ENCODE measurements around the gene REPIN1. TPM values are rescaled to one million over a fixed set of nuclear protein-coding genes. Genes with fewer than 3 reads are reported as not detected.
A peak's percentile ranks its signal among the peaks of the same experiment; 100 is the strongest.

REPIN1 gene
- total RNA-seq, 1 donor from 2014 or later = 49.4 TPM

- Histone ChIP-seq H3K27ac (no peak overlapping the region), H3K36me3 (peaks cover 0 to under 1% of the 10 kb centered on the region in 2 donors), H3K4me1 (peaks cover 28% of the 10 kb centered on the region), H3K27me3 (no peaks in the 10 kb centered on the region), H3K9me3 (no peaks in the 10 kb centered on the region), H3K4me3 (no peak overlapping the region)
- intact Hi-C loops (cut with DNase I) = no loop called here
- TF ChIP-seq CTCF (IDR thresholded peaks at IDR 0.05) = no peak
- TF ChIP-seq POLR2A (IDR thresholded peaks at IDR 0.05) = no peak
- no peak for TF ChIP-seq POLR2AphosphoS5 (IDR thresholded peaks at IDR 0.05; ENCODE audit: insufficient read depth in 1 of 2, low read depth in 1 of 2)
- no peak for DNase-seq (ENCODE audit: extremely low spot score in 2 of 2)
These were observed 2.8 kb upstream of the REPIN1 start for GRCh38 chr7:150365673-150366398.

DNA sequence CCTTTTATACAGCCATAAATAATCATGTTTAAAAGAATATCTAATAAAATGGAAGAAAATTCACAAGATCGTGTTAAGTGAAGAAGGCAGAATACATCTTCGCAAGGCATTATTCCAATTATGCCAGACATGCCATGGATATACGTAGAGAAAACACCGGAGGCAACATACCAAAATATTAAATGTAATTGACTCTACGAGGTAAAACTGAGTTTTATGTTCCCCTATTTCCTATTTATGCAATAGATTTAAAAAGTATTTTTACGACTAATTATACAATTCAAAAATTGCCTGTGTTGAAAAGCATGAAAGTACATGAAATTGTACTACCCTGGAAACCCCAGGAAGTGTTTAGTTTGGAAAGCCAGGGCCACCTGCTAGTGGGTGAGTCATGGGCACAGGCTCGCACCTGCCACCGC, 936 bp upstream of the REPIN1 start:
- no peaks in the 10 kb centered on the region for H3K9me3 ChIP-seq
- H3K36me3 ChIP-seq = peaks cover 0 to 19% of the 10 kb centered on the region in 2 donors
- no peaks in the 10 kb centered on the region for H3K27me3 ChIP-seq
- TF ChIP-seq POLR2AphosphoS5 (IDR thresholded peaks at IDR 0.05; ENCODE audit: insufficient read depth in 1 of 2, low read depth in 1 of 2) (peak in 1 of 2 donors; percentile 72), CTCF (IDR thresholded peaks at IDR 0.05) (no peak)
- peak overlapping the region; percentile 83 to 86 for H3K4me3 ChIP-seq
- no peak for DNase-seq (ENCODE audit: extremely low spot score in 2 of 2)
- H3K27ac ChIP-seq = peak overlapping the region; percentile 94
- intact Hi-C loops (cut with DNase I) = no loop called here
- H3K4me1 ChIP-seq = peaks cover 40% of the 10 kb centered on the region

GRCh38 chr7:150368884-150369747, 494 bp downstream of the REPIN1 start:
- H3K4me3 ChIP-seq = peak overlapping the region; percentile 83 to 86
- peaks cover 54% of the 10 kb centered on the region for H3K4me1 ChIP-seq
- TF ChIP-seq POLR2AphosphoS5 (IDR thresholded peaks at IDR 0.05; ENCODE audit: insufficient read depth in 1 of 2, low read depth in 1 of 2) = peak in 1 of 2 donors; percentile 20
- no peak for TF ChIP-seq CTCF (IDR thresholded peaks at IDR 0.05)
- TF ChIP-seq POLR2A (IDR thresholded peaks at IDR 0.05) = no peak
- H3K9me3 ChIP-seq = no peaks in the 10 kb centered on the region
- H3K27me3 ChIP-seq = no peaks in the 10 kb centered on the region
- intact Hi-C loops (cut with DNase I) = no loop called here
- H3K36me3 ChIP-seq = peaks cover 0 to 22% of the 10 kb centered on the region in 2 donors
- no peak for DNase-seq (ENCODE audit: extremely low spot score in 2 of 2)
- peak overlapping the region; percentile 94 for H3K27ac ChIP-seq

DNA sequence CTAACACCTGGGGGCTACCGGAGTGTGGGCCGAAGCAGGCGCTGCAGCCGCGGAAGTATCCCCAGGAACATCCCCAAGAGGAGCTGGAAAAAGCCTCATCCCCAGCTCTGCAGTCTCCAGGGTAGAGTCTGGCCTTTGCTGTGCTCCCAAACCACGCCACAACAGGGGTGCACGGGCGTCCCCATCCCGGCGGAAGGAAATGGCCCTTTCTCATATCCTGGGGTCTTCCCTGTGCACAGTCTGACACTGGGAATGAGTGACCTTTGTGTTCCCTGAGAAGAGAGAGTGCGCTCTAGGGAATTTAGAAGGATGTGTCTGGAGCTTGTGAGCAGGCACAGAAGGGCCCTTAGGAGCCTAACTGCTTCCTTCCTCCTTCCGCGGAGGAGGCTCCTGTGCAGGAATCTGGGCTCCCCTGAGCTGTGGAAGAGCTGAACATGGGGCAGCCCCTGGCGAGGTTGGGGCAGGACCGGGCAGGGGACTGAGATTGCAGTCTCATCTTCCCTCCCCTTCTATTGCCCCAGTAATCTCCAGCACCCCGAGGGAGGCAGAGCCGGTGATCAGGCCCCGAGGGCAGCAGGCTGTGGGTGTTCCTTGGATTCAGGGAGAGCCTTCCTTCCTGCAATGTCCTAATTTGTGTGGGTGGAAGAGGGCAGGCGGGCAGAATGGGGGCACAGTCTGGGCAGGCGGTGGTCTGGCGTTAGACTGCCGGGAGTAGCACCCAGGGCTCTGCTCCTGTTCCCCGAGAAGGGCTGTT, 1.3 kb downstream of the REPIN1 start:
- Histone ChIP-seq H3K4me3 (peak overlapping the region; percentile 83 to 86), H3K4me1 (peaks cover 54% of the 10 kb centered on the region), H3K36me3 (peaks cover 0 to 22% of the 10 kb centered on the region in 2 donors), H3K27me3 (no peaks in the 10 kb centered on the region), H3K27ac (peak overlapping the region; percentile 94), H3K9me3 (no peaks in the 10 kb centered on the region)
- TF ChIP-seq CTCF (IDR thresholded peaks at IDR 0.05) (no peak), POLR2A (IDR thresholded peaks at IDR 0.05) (no peak), POLR2AphosphoS5 (IDR thresholded peaks at IDR 0.05; ENCODE audit: insufficient read depth in 1 of 2, low read depth in 1 of 2) (no peak)
- no peak for DNase-seq (ENCODE audit: extremely low spot score in 2 of 2)
- intact Hi-C loops (cut with DNase I) = no loop called here
